ENCODE data around the gene CHTF18. TPM values are rescaled to one million over a fixed set of nuclear protein-coding genes. Genes with fewer than 3 reads are reported as not detected.

Gene CHTF18
- total RNA-seq, 4 donors from 2014 or later = 2.0 to 8.8 (median 3.4) TPM

DNA sequence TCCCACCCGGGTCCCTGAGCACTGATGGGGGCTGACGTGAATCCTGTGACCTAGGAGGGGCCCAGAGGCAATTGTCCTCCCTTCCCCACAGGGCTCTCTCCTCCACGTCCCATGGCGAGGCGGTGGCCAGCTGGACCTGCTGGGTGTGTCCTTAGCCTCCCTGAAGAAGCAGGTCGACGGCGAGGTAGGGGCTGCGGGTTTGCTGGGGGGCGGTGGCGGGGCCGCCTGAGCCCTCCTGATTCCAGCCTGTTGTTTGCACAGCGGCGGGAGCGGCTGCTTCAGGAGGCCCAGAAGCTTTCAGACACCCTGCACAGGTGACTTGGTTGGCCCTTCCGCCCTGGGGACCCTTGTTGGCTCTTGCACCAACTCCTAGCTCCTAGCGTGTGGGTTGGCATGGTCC lies 1.7 kb downstream of the CHTF18 start:
- TF ChIP-seq POLR2AphosphoS5 (IDR thresholded peaks at IDR 0.05) (no peak), EP300 (IDR thresholded peaks at IDR 0.05) (no peak), POLR2A (IDR thresholded peaks at IDR 0.05; ENCODE audit: low read depth) (no peak)
- TF ChIP-seq, protein P1, sequence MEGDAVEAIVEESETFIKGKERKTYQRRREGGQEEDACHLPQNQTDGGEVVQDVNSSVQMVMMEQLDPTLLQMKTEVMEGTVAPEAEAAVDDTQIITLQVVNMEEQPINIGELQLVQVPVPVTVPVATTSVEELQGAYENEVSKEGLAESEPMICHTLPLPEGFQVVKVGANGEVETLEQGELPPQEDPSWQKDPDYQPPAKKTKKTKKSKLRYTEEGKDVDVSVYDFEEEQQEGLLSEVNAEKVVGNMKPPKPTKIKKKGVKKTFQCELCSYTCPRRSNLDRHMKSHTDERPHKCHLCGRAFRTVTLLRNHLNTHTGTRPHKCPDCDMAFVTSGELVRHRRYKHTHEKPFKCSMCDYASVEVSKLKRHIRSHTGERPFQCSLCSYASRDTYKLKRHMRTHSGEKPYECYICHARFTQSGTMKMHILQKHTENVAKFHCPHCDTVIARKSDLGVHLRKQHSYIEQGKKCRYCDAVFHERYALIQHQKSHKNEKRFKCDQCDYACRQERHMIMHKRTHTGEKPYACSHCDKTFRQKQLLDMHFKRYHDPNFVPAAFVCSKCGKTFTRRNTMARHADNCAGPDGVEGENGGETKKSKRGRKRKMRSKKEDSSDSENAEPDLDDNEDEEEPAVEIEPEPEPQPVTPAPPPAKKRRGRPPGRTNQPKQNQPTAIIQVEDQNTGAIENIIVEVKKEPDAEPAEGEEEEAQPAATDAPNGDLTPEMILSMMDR (IDR thresholded peaks at IDR 0.05) = no peak
- Histone ChIP-seq H3K36me3 (peaks cover 0 to 43% (median 25%) of the 10 kb centered on the region in 4 donors), H3K27ac (replicated peaks in 1 of 4) (no peak overlapping the region), H3K4me1 (peaks cover 23 to 38% (median 28%) of the 10 kb centered on the region in 4 donors), H3K4me3 (no peak overlapping the region), H3K9me3 (no peaks in the 10 kb centered on the region), H3K27me3 (no peaks in the 10 kb centered on the region)
- intact Hi-C loops (cut with DNase I) = no loop called here
- 94% methylated on average over 7 of the region's 17 CpGs for WGBS
- DNase-seq (ENCODE audit: extremely low spot score) = no peak

DNA sequence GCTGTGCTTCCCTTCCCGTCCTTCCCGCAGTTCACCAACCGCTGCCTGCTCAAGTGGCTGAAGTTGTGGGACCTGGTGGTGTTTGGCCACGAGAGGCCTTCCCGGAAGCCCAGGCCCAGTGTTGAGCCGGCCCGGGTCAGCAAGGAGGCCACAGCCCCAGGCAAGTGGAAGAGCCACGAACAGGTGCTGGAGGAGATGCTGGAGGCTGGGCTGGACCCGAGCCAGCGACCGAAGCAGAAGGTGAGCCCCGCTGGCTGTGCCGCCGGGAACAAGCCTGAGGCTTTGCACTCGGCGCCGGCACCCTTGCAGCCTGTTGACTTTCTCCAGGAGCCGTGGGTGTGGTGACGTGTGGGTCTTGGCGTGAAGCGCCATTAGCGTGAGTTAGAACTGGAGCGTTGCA lies 2.7 kb downstream of the CHTF18 start:
- Histone ChIP-seq H3K36me3 (peaks cover 0 to 37% (median 20%) of the 10 kb centered on the region in 4 donors), H3K4me1 (peaks cover 20 to 30% (median 24%) of the 10 kb centered on the region in 4 donors), H3K27me3 (peaks cover 0 to 7% (median 0%) of the 10 kb centered on the region in 4 donors), H3K27ac (replicated peaks in 1 of 4) (no peak overlapping the region), H3K9me3 (no peaks in the 10 kb centered on the region), H3K4me3 (no peak overlapping the region)
- WGBS = 100% methylated on average over 7 of the region's 23 CpGs
- no peak for DNase-seq (ENCODE audit: extremely low spot score)
- no peak for TF ChIP-seq POLR2A (IDR thresholded peaks at IDR 0.05; ENCODE audit: low read depth)
- TF ChIP-seq, protein P1 (IDR thresholded peaks at IDR 0.05) = no peak
- no peak for TF ChIP-seq POLR2AphosphoS5 (IDR thresholded peaks at IDR 0.05)
- TF ChIP-seq EP300 (IDR thresholded peaks at IDR 0.05) = no peak
- intact Hi-C loops (cut with DNase I) = no loop called here

DNA sequence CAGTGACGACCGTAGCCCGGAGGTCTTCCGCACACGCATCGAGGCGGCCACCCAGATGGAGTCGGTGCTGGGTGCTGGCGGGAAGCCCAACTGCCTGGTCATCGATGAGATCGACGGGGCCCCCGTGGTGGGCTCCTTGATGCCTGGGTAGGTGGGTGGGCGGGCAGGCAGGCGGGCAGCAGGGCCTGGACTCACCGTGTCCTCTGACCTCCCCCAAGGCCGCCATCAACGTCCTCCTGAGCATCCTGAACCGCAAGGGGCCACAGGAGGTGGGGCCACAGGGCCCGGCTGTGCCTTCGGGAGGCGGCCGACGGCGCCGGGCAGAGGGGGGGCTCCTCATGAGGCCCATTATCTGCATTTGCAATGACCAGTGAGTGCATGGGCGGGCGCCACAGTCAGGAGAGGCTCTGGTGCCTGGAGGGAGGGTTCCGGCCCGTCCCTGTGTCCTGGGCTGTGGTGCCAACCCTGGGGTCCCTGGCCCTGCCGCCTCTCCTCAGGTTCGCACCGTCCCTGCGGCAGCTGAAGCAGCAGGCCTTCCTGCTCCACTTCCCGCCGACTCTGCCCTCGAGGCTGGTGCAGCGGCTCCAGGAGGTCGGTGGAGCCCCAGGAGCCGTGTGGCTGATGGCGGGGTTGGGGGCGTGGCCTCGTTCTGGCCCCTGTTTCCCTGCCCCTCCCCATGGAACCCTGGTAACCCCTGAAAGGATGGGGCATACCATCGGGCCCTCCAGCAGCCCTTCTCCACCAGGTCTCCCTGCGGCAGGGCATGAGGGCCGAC lies 4.0 kb downstream of the CHTF18 start:
- DNase-seq (ENCODE audit: extremely low spot score) = no peak
- H3K27me3 ChIP-seq = peaks cover 0 to 19% (median 0%) of the 10 kb centered on the region in 4 donors
- H3K9me3 ChIP-seq = no peaks in the 10 kb centered on the region
- intact Hi-C loops (cut with DNase I) = no loop called here
- WGBS = 94% methylated on average over 30 of the region's 46 CpGs
- peaks cover 0 to 26% (median 13%) of the 10 kb centered on the region in 4 donors for H3K36me3 ChIP-seq
- no peak overlapping the region for H3K4me3 ChIP-seq
- no peak for TF ChIP-seq POLR2AphosphoS5 (IDR thresholded peaks at IDR 0.05)
- TF ChIP-seq, protein P1 (IDR thresholded peaks at IDR 0.05) = no peak
- no peak for TF ChIP-seq EP300 (IDR thresholded peaks at IDR 0.05)
- TF ChIP-seq POLR2A (IDR thresholded peaks at IDR 0.05; ENCODE audit: low read depth) = no peak
- H3K27ac ChIP-seq (replicated peaks in 1 of 4) = no peak overlapping the region
- peaks cover 13 to 20% (median 16%) of the 10 kb centered on the region in 4 donors for H3K4me1 ChIP-seq

DNA sequence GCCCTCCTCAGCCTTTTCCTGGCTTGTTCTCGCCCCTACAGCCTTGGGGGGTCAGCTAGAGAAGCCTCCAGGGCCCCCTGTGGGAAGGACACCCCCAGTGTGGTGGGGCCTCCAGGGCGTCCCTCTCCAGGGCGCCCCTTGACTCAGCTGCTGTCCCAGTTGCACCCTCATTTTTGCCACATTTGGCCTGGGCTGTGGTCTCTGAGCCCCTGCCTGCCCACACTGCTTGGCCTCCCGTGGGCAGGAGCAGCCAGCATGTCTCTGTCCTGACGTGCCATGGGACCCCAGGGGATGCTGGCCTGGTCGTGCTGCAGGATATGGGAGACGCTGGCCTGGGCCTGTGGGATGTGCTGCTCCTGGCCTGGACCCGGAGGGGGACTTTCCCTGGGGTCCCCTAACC lies 5.0 kb downstream of the CHTF18 start:
- no peak overlapping the region for H3K4me3 ChIP-seq
- DNase-seq (ENCODE audit: extremely low spot score) = no peak
- TF ChIP-seq POLR2AphosphoS5 (IDR thresholded peaks at IDR 0.05) = no peak
- TF ChIP-seq, protein P1 (IDR thresholded peaks at IDR 0.05) = no peak
- no peak for TF ChIP-seq EP300 (IDR thresholded peaks at IDR 0.05)
- 93% methylated on average over 3 of the region's 8 CpGs for WGBS
- intact Hi-C loops (cut with DNase I) = no loop called here
- H3K27me3 ChIP-seq = peaks cover 0 to 30% (median 0%) of the 10 kb centered on the region in 4 donors
- H3K27ac ChIP-seq (replicated peaks in 1 of 4) = no peak overlapping the region
- H3K36me3 ChIP-seq = peaks cover 0 to 26% (median 13%) of the 10 kb centered on the region in 4 donors
- H3K9me3 ChIP-seq = no peaks in the 10 kb centered on the region
- H3K4me1 ChIP-seq = peaks cover 9 to 14% (median 10%) of the 10 kb centered on the region in 4 donors
